H9 (cell line): Measurements from ENCODE around the gene IFNA4. TPM values are rescaled to one million over a fixed set of nuclear protein-coding genes. Genes with fewer than 3 reads are reported as not detected.

Experiments used
- DNase-seq: peaks from one replicate; pipeline ENCODE4 v3.0.0-alpha.2; 2017
- H2AFZ ChIP-seq: one replicate; pipeline ENCODE4 v1.6.1; 2013; ENCODE audit warnings: mild to moderate bottlenecking, low read length, control low read depth, moderate library complexity
- H2AK5ac ChIP-seq: 2 replicates; pipeline ENCODE4 v1.6.1; 2013; ENCODE audit warnings: low read length, control low read depth, mixed read lengths; ENCODE audit not compliant: insufficient read length
- H2BK120ac ChIP-seq: one replicate; pipeline ENCODE4 v1.6.1; 2013; ENCODE audit warnings: low read depth, mild to moderate bottlenecking, low read length, control low read depth, inconsistent platforms; ENCODE audit not compliant: poor library complexity, severe bottlenecking
- H2BK12ac ChIP-seq: 2 replicates; pipeline ENCODE4 v1.6.1; 2013; ENCODE audit warnings: low read length, control low read depth, mixed read lengths, low read depth; ENCODE audit not compliant: insufficient read length
- H2BK15ac ChIP-seq: 2 replicates; pipeline ENCODE4 v1.6.1; 2013; ENCODE audit warnings: low read depth, low read length, control low read depth
- H2BK20ac ChIP-seq: one replicate; pipeline ENCODE4 v1.6.1; 2013; ENCODE audit warnings: low read depth, mild to moderate bottlenecking, low read length, control low read depth, inconsistent platforms; ENCODE audit not compliant: poor library complexity, severe bottlenecking
- H2BK5ac ChIP-seq: 2 replicates; pipeline ENCODE4 v1.6.1; 2013; ENCODE audit warnings: low read length, control low read depth, mixed read lengths; ENCODE audit not compliant: insufficient read length
- H3K14ac ChIP-seq: 2 replicates; pipeline ENCODE4 v1.6.1; 2013; ENCODE audit warnings: low read length, control low read depth; ENCODE audit not compliant: insufficient read depth
- H3K18ac ChIP-seq: 2 replicates; pipeline ENCODE4 v1.6.1; 2013; ENCODE audit warnings: low read depth, mild to moderate bottlenecking, mixed read lengths, low read length, control low read depth; ENCODE audit not compliant: insufficient read length
- H3K23ac ChIP-seq: 2 replicates; pipeline ENCODE4 v1.6.1; 2013; ENCODE audit warnings: low read length, control low read depth, mixed read lengths, low read depth; ENCODE audit not compliant: insufficient read length
- H3K23me2 ChIP-seq: 2 replicates; pipeline ENCODE4 v1.6.1; 2013; ENCODE audit warnings: low read depth, mild to moderate bottlenecking, mixed read lengths, low read length, control low read depth; ENCODE audit not compliant: insufficient read length, poor library complexity, severe bottlenecking
- H3K27ac ChIP-seq: 2 replicates; pipeline ENCODE4 v1.5.1; 2013; ENCODE audit warnings: low read length, control low read depth, mixed read lengths, low read depth; ENCODE audit not compliant: insufficient read length
- H3K27me3 ChIP-seq: 2 replicates; pipeline ENCODE4 v1.6.1; 2013; ENCODE audit warnings: low read length, control low read depth, inconsistent platforms; ENCODE audit not compliant: insufficient read depth
- H3K4ac ChIP-seq: 2 replicates; pipeline ENCODE4 v1.6.1; 2013; ENCODE audit warnings: low read depth, mild to moderate bottlenecking, control low read depth, inconsistent platforms, low read length, moderate library complexity
- H3K4me1 ChIP-seq: 2 replicates; pipeline ENCODE4 v1.6.1; 2013; ENCODE audit warnings: low read length, control low read depth, inconsistent platforms; ENCODE audit not compliant: insufficient read depth
- H3K4me2 ChIP-seq: 2 replicates; pipeline ENCODE4 v1.6.1; 2013; ENCODE audit warnings: low read length, control low read depth, mixed read lengths; ENCODE audit not compliant: insufficient read length, insufficient read depth
- H3K56ac ChIP-seq: 2 replicates; pipeline ENCODE4 v1.6.1; 2013; ENCODE audit warnings: low read depth, mild to moderate bottlenecking, mixed read lengths, low read length, control low read depth; ENCODE audit not compliant: insufficient read length
- H3K79me1 ChIP-seq: 2 replicates; pipeline ENCODE4 v1.6.1; 2013; ENCODE audit warnings: low read depth, mild to moderate bottlenecking, moderate library complexity, low read length, control low read depth, inconsistent platforms; ENCODE audit not compliant: insufficient read depth, poor library complexity, severe bottlenecking
- H3K79me2 ChIP-seq: 2 replicates; pipeline ENCODE4 v1.6.1; 2013; ENCODE audit warnings: low read length, control low read depth, inconsistent platforms; ENCODE audit not compliant: insufficient read depth
- H3K9ac ChIP-seq: 2 replicates; pipeline ENCODE4 v1.6.1; 2013; ENCODE audit warnings: low read length, control low read depth, mixed read lengths; ENCODE audit not compliant: insufficient read length; ENCODE audit errors: extremely low read depth
- H3K9me3 ChIP-seq: one replicate; pipeline ENCODE4 v1.6.1; 2013; ENCODE audit warnings: low read depth, low read length, inconsistent platforms; ENCODE audit not compliant: control insufficient read depth
- H3T11ph ChIP-seq: one replicate; pipeline ENCODE4 v1.6.1; 2013; ENCODE audit warnings: mild to moderate bottlenecking, low read length, control low read depth, inconsistent platforms
- H4K20me1 ChIP-seq: one replicate; pipeline ENCODE4 v1.6.1; 2013; ENCODE audit not compliant: control insufficient read depth, insufficient read length, insufficient read depth
- H4K5ac ChIP-seq: 2 replicates; pipeline ENCODE4 v1.6.1; 2013; ENCODE audit warnings: low read depth, mild to moderate bottlenecking, mixed read lengths, low read length, control low read depth; ENCODE audit not compliant: insufficient read length
- H4K8ac ChIP-seq: replicated peaks from 2 replicates; pipeline ENCODE4 v1.6.1; 2013; ENCODE audit warnings: low read length, control low read depth, mixed read lengths, low read depth; ENCODE audit not compliant: insufficient read length
- H4K91ac ChIP-seq: 2 replicates; pipeline ENCODE4 v1.6.1; 2013; ENCODE audit warnings: low read depth, mild to moderate bottlenecking, moderate library complexity, mixed read lengths, low read length, control low read depth; ENCODE audit not compliant: insufficient read length
- H3K27ac Mint-ChIP-seq, 3 experiments: 2 replicates in 2 of 3; 3 replicates in 1 of 3; pipeline ENCODE4 v1.8.0; 2020 to 2021; ENCODE audit warnings: mixed read lengths in 3 of 3, mild to moderate bottlenecking in 1 of 3, moderate library complexity in 1 of 3
- H3K27me3 Mint-ChIP-seq: 2 replicates; pipeline ENCODE4 v1.8.0; 2021; ENCODE audit warnings: low read depth, mild to moderate bottlenecking, moderate library complexity, mixed read lengths
- H3K36me3 Mint-ChIP-seq, 3 experiments: 2 replicates in 2 of 3; 3 replicates in 1 of 3; pipeline ENCODE4 v1.8.0; 2020 to 2021; ENCODE audit warnings: low read depth in 3 of 3, mixed read lengths in 3 of 3; ENCODE audit not compliant: insufficient read depth in 1 of 3
- H3K4me1 Mint-ChIP-seq, 2 experiments: 2 replicates each; pipeline ENCODE4 v1.8.0; 2020; ENCODE audit warnings: mixed read lengths in 2 of 2
- H3K4me3 Mint-ChIP-seq, 2 experiments: 2 replicates in 1 of 2; 3 replicates in 1 of 2; pipeline ENCODE4 v1.8.0; 2020 to 2021; ENCODE audit warnings: mild to moderate bottlenecking in 2 of 2, mixed read lengths in 2 of 2, moderate library complexity in 1 of 2
- H3K9me3 Mint-ChIP-seq, 2 experiments: 2 replicates in 1 of 2; 3 replicates in 1 of 2; pipeline ENCODE4 v1.8.0; 2020; ENCODE audit warnings: mild to moderate bottlenecking in 2 of 2, mixed read lengths in 2 of 2, moderate library complexity in 1 of 2
- CTCF ChIP-seq: fragments of 200-600 bp; sonication (generic); conservative IDR thresholded peaks from 3 replicates; pipeline ENCODE4 v1.8.0; 2021; ENCODE audit warnings: antibody characterized with exemption, mild to moderate bottlenecking
- WGBS: extraction: QIAGEN DNeasy Blood & Tissue Kit; methylation state at CpG from one replicate; pipeline ENCODE4 v1.1.7; 2013; ENCODE audit warnings: missing lambda C conversion rate, low lambda C conversion rate, mixed read lengths; ENCODE audit not compliant: insufficient read length; ENCODE audit errors: extremely low coverage; 5-methylcytosine and 5-hydroxymethylcytosine counted together
- total RNA-seq: library from RNA; stranded (reverse); gene quantifications from 2 replicates; pipeline ENCODE4 v1.2.1, GENCODE V29; 2021

Gene IFNA4
- total RNA-seq, 1 experiment from 2014 or later = not detected

- Histone ChIP-seq H3K79me1 (no peaks in the 10 kb centered on the region), H4K20me1 (no peaks in the 10 kb centered on the region), H3K23me2 (no peaks in the 10 kb centered on the region), H3K18ac (no peak overlapping the region), H3K14ac (no peak overlapping the region), H3T11ph (no peak overlapping the region), H2BK15ac (no peak overlapping the region), H2BK5ac (no peak overlapping the region), H3K27ac (no peak overlapping the region), H2BK12ac (no peak overlapping the region), H3K4ac (no peak overlapping the region), H2BK120ac (no peak overlapping the region), H2AK5ac (no peak overlapping the region), H4K8ac (no peak overlapping the region), H3K79me2 (no peaks in the 10 kb centered on the region), H3K4me1 (no peaks in the 10 kb centered on the region), H2BK20ac (no peak overlapping the region), H3K9ac (no peak overlapping the region), H3K27me3 (no peaks in the 10 kb centered on the region), H3K9me3 (no peaks in the 10 kb centered on the region), H4K5ac (no peak overlapping the region), H3K56ac (no peak overlapping the region), H3K4me2 (no peak overlapping the region), H3K23ac (no peak overlapping the region), H2AFZ (no peak overlapping the region), H4K91ac (no peak overlapping the region)
- TF ChIP-seq CTCF = no peak
- H3K9me3 Mint-ChIP-seq = no peaks in the 10 kb centered on the region
- no peaks in the 10 kb centered on the region for H3K36me3 Mint-ChIP-seq
- DNase-seq = no peak
- no peak overlapping the region for H3K27ac Mint-ChIP-seq
- no peaks in the 10 kb centered on the region for H3K4me1 Mint-ChIP-seq
- H3K27me3 Mint-ChIP-seq = no peaks in the 10 kb centered on the region; the same call in 1 of the 2 replicates
- H3K4me3 Mint-ChIP-seq = no peak overlapping the region
- 29% methylated on average over 1 of the region's 1 CpG for WGBS
These were observed 50.4 kb downstream of the IFNA4 start for GRCh38 chr9:21137020-21137419.

Other genes with a start within 250 kb of the IFNA4 start
- gene HACD4, start 155.9 kb downstream of the IFNA4 start, total RNA-seq = 0.59 and 0.63 TPM in 2 replicates
- gene IFNB1, start 109.6 kb downstream of the IFNA4 start, total RNA-seq = not detected in 2 replicates
- not detected in 2 replicates for gene IFNW1, start 45.8 kb downstream of the IFNA4 start, total RNA-seq
- not detected in 2 replicates for gene IFNA21, start 20.9 kb downstream of the IFNA4 start, total RNA-seq
- gene IFNA7, start 14.6 kb upstream of the IFNA4 start, total RNA-seq = not detected in 2 replicates
- not detected in 2 replicates for gene IFNA10, start 19.6 kb upstream of the IFNA4 start, total RNA-seq
- not detected in 2 replicates for gene IFNA16, start 29.7 kb upstream of the IFNA4 start, total RNA-seq
- gene IFNA17, start 40.6 kb upstream of the IFNA4 start, total RNA-seq = not detected in 2 replicates
- not detected in 2 replicates for gene IFNA14, start 52.4 kb upstream of the IFNA4 start, total RNA-seq
- not detected in 2 replicates for gene IFNA5, start 117.7 kb upstream of the IFNA4 start, total RNA-seq
- 17.4 and 18.2 TPM in 2 replicates for gene KLHL9, start 147.8 kb upstream of the IFNA4 start, total RNA-seq
- gene IFNA6, start 163.3 kb upstream of the IFNA4 start, total RNA-seq = not detected in 2 replicates
- not detected in 2 replicates for gene IFNA13, start 180.5 kb upstream of the IFNA4 start, total RNA-seq
- gene IFNA2, start 197.8 kb upstream of the IFNA4 start, total RNA-seq = not detected in 2 replicates
- gene IFNA8, start 221.5 kb upstream of the IFNA4 start, total RNA-seq = not detected in 2 replicates